Activated CD4-positive, alpha-beta T cell treated with anti-CD3 and anti-CD28 coated beads for 1 hour (primary cell): ENCODE data around the gene HGFAC.
A peak's percentile ranks its signal among the peaks of the same experiment; 100 is the strongest.

Experiments used
- DNase-seq: peaks from one replicate; pipeline ENCODE4 v3.0.0-alpha.2; 2020

The HGFAC gene

GRCh38 chr4:3476936-3477749, 35.4 kb downstream of the HGFAC start:
- no peak for DNase-seq

DNA sequence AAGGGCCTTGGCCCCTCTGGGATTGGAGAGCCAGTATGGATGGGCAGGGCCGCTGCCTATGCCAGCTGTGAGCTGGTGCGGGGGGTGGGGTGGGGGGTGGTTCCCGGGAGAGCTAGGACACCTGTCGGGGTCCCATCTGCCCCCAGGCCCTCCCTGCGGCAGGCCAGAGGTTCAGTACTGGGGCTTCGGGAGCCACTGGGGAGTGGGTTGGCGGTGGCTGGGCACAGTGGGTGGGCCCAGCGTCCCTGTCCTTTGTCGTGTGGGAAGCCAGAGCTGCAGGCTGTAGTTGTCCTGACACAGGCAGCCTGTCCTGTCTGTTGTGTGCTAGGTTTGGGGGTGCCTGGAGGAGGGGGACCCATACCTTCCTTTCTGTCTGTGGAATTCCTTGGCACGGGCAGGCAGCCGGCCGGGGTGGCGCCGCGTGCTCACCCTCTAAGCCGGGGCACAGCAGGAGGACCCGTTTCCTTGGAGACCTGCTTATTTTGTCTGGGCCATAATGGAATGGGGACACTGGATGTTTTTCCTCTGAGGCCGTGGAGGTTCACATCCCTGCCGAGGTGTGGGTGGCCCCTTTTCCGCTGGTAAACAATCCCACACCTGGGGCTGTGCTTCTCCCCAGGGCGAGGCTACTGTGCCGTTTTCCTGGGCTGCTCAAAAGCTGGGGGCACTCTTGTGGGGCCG, 36.1 kb downstream of the HGFAC start:
- no peak for DNase-seq

- DNase-seq = no peak
Observed at GRCh38 chr4:3478446-3479357, 36.9 kb downstream of the HGFAC start.

DNA sequence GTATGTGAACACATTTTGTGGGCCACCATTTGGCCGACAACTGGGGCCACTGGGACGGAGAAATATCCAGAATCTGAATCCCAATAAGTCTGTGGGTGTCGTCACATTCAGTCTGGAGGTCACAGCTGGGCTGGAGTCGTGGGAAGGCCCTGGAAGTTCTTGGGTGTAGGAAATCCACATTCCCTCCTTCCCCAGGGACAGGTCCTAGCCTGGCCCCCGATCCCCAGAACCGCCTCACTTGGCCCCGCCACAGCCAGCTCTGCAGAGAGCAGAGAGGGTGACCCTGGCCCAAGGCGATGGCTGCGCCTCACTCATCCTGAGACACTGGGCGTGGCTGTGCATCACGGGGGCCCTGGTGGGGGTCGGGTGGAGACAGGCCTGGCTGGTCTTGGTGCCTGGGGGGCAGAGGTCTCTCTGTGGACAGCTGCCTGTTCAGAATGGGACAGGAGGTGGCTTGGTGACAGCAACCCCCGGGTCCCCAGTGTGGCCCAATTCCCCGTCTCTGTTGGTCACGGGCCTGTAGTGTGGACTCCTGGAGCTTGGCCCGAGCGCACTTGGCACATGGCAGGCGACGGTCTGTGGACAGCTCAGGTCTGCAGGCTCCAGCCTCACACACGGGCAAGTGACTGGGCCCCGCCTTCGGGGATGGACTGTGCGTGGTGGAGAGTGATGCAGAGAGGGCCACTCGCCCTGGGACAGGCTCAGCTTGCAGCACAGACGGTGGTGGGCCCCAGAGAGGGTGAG, 37.8 kb downstream of the HGFAC start:
- no peak for DNase-seq

DNA sequence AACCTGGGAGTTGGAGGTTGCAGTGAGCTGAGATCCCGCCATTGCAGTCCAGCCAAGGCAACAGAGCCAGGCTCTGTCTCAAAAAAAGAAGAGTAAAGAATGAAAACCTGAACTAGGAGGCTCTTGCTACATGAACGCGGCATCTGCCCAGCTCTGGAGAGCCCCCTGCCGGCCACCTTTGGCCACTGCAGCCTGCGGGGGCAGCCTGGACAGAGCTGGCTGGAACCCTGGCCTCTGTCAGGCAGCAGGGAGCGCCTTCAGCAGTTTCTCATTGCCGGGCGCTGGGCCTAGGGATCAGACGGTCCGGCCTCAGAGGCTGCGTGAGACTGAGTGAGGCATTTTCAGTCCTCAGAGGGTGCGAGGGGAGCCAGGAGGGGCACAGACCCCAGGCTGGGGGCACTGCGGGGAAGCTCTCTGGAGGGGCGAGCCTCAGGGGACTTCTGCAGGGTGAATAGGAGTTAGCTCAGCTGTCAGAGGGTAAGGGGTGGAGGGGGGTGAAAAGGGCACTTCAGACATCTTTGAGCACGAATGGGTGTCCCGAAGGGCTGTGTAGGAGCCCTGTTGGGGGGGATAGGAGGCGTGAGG, 38.9 kb downstream of the HGFAC start:
- DNase-seq = peak; percentile 53

DNA sequence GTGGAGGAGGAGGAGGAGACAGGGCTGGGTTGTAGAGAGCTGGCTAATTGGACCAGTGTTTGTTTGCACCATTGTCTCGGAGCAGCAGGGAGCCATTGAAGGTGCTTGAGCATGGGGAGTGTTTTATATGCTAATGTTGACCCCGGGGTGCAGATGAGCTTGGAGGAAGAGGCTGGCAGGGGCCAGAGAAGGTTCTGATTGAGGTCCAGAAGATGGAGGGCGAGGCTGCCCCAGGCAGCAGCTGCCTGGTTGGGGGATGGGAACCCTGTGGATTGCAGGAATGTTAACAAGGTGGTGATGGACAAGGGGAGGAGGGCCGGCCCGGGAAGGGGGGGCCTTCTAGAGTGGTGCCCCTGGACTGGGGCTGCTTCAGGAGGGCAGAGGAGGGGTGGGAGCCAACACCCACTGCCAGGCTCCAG, 39.4 kb downstream of the HGFAC start:
- no peak for DNase-seq

DNA sequence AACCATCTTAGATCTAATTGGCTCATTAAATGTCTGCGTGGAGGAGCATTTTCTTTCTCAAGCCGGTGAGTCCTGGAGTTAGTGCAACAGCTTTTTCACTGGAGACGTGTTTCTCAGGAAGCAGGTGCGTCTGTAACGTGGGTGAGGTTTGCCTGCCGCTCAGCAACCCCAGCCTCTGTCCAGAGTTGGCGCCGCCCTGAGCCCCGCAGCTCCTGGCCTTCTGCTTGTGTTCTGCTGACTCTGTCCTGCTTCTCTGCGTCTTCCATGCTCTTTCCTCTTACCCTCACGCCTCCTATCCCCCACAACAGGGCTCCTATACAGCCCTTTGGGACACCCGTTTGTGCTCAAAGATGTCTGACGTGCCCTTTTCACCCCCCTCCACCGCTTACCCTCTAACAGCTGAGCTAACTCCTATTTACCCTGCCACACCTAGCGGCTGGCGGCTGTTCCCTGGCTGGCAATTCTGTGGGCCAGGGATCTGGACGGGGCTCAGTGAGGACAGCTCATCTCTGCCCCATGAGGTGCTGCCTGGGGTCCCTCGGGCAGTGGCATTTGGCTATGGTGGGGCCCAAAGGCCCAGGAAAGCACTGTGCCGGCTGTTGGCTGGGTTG, 40.1 kb downstream of the HGFAC start:
- no peak for DNase-seq

GRCh38 chr4:3482707-3483106, 40.9 kb downstream of the HGFAC start:
- DNase-seq = no peak

DNA sequence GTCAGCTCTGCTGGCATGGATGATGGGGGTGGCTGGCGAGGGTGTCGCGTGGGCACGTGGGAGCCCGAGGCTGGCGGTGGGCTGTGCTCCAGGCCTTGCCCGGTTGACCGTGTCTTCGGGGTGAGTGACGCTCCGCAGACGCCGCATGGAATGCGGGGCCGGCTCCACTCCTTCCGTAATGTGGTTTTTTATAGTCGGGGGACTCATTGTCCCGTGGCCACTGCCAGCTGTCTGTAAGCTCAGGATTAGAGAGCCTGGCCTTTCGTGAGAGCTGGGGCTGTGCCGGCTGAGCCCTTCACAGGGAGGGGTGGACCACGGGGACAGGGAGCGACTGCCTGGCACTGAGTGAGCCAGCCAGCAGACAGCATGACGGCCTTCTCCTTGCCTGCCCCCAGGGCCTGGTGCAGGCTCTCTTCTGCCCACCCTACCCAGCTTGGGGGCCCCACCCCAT, 41.7 kb downstream of the HGFAC start:
- DNase-seq = no peak

DNA sequence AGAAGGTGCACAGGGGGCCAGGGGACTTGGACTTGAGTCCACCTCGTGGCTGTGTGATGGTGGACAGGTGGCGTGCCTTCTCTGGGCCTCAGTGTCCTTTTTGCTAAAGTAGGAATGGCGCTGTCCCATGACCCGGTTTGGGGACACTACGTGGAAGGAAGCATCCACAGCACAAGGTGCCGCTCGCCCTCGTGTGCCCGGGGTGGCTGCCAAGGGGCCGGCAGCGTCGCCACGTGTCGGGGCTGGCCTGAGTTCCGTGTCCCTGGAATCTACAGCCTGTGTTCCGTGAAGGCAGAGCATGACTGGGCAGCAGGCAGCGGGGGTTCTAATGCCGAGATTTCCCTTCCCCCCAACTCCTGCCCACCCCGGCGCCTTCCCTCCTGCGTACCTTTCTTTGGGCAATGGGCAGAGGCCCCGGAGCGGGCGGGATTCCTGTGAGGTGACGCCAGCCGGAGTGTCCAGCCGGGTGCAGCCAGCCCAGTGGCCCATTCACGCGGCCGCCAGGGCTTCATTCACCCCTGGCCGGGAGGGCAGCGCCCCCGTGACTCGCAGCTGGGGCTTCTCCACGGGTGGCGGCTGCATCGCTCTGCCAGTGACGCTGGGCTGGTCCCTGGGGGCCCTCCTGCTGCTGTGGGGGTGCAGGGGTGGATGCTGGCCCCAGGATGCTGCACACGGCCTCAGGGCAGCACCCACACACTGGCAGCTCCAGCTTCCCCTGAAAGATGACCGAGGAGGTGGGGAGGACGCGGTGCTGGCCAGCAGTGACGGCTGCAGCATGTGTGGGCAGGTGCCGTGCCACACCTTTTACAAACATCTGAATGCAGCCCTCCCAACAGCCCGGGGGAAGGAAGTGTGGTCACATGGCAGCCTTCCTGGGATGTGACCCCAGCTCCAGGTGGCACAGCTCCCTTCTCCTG, 42.5 kb downstream of the HGFAC start:
- no peak for DNase-seq

DNA sequence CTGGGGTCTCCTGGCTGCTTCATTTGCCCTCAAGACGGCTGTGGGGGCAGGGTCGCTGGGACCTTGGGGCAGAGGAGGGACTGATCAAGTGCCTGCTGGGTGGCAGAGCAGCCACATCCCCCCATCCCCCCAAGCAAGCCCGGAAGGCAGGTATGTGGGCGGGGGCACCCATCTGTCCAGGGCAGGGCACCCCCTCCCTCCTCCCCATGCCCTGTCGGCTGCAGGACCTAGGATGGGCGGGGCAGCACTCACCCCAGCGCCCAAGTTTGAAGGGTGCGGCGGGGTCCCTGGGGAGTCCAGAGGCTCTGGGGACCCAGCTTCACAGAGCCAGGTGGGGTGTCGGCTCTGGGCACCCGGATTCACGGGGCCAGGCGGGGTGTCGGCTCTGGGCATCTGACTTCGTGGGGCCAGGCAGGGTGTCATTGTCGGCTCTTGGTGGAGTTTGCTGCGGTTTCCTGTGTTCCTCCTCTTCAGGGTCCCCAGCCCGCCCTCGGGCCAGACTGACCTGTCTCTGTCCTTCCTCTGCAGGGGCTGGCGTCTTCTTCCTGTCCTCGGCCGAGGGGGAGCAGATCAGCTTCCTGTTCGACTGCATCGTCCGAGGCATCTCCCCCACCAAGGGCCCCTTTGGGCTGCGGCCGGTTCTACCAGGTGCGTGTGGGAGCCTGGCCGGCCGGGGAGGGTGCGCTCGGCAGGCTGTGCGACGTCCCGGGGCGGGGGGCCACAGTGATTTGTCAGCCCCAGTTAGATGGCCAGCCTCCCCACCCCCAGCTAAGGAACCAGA, 43.4 kb downstream of the HGFAC start:
- DNase-seq = no peak

- no peak for DNase-seq
Observed at GRCh38 chr4:3485886-3486540, 44.2 kb downstream of the HGFAC start.

- DNase-seq = no peak
Observed at GRCh38 chr4:3486541-3487540, 45.1 kb downstream of the HGFAC start.

- no peak for DNase-seq
Observed at GRCh38 chr4:3487861-3488260, 46.1 kb downstream of the HGFAC start.

DNA sequence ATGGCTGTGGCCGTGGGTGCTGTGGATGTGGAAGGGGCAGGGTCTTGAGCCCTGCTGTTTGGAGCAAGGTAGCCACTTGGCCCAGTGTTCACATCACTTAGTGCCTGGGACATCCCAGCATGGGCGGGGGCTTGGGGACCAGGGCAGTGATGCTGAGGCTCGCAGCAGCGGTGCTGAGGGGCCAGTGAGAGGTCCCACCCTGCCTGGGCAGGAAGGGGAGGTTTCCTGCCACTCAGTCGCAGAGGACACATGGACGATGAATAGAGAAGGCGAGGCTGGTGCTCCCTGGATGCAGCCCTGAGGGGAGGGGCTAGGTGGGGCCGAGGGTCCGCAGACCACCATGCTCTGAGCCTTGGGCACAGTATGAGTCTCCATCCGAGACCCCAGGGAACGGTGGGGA, 47.1 kb downstream of the HGFAC start:
- no peak for DNase-seq

DNA sequence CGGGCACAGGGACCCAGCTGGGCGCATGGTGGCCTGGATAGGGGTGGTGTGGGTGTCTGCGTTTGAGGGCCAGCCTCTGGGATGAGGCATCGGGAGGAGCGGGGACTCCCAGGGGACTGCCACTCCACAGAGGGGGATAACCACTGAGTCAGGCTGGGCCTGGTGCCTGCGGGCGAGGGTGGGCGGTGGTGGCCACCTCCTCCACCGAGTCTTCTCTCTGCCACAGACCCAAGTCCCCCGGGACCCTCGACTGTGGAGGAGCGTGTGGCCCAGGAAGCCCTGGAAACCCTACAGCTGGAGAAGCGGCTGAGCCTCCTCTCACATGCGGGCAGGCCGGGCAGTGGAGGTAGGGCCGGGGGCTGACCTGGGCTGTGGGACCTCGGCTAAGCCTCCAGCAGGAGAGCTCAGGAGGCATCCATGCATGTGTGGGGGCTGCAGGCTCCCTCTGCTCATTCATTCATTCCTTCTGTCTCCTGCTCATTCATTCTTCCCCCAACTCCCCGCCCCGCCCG, 47.7 kb downstream of the HGFAC start:
- DNase-seq = no peak

DNA sequence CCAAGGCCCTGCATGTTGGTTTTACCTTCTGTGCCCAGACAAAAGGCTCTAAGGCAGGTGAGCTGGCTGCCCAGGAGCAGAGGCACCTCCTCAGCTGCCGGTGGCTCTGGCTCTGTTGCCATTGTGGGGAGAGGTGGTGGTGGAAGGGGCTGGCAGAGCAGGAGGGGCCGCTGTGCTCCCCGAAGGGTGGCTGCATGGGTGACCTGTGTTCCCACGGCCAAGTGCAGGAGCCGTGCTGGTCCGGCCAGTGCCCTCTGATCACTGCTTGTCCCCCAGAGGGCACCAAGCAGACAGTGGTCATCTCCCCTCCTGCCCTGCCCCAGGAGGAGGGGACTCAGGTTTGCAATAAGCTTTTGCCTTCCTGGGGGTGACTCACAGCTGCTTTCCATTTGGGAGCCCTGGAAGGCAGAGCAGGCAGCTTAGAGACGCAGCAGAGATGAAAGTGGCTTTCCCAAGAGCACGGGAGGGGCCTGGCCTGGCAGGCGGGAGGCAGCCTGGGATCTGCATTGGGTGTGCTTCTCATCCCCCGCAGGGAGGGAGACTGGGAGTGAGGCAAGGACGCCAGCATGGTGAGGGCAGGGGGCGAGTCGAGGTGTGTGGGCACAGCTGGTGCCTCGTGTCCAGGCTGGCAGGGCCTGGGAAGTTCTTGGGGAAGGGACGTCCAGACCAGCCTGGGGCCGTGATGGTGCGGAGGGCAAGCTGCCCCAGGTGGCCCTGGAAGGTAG, 50.1 kb downstream of the HGFAC start:
- DNase-seq = no peak
